Vagina (tissue), 2 donors: Measurements from ENCODE around the gene KCNS1. TPM values are rescaled to one million over a fixed set of nuclear protein-coding genes. Genes with fewer than 3 reads are reported as not detected.

Experiments
- DNase-seq, 2 donors: peaks; one replicate each; pipeline ENCODE4 v3.0.0-alpha.2; 2017; ENCODE audit errors: extremely low spot score in 2 of 2
- H3K27ac ChIP-seq: fragments of 200-600 bp; sonication (generic); one replicate; pipeline ENCODE4 v1.5.1; 2019
- H3K27me3 ChIP-seq: fragments of 200-600 bp; sonication (generic); one replicate; pipeline ENCODE4 v1.5.1; 2019
- H3K36me3 ChIP-seq, 2 donors: fragments of 200-600 bp; sonication (generic); one replicate each; pipeline ENCODE4 v1.5.1; 2017 to 2019
- H3K4me1 ChIP-seq: fragments of 200-600 bp; sonication (generic); one replicate; pipeline ENCODE4 v1.5.1; 2019
- H3K4me3 ChIP-seq, 2 donors: fragments of 200-600 bp; sonication (generic); 1 replicate in 1 of 2; 2 replicates in 1 of 2; pipeline ENCODE4 v1.5.1; 2016 to 2019
- H3K9me3 ChIP-seq: fragments of 200-600 bp; sonication (generic); one replicate; pipeline ENCODE4 v1.5.1; 2019
- POLR2A ChIP-seq, 2 donors: fragments of 450-650 bp; IDR thresholded peaks; one replicate each; pipeline ENCODE4 v1.6.1; 2017; ENCODE audit warnings: antibody characterized with exemption in 2 of 2, mild to moderate bottlenecking in 2 of 2, moderate library complexity in 2 of 2
- POLR2AphosphoS5 ChIP-seq, 2 donors: sonication (generic); formaldehyde crosslinking; IDR thresholded peaks; one replicate each; pipeline ENCODE4 v1.9.0; 2017; ENCODE audit warnings: antibody characterized with exemption in 2 of 2, mild to moderate bottlenecking in 2 of 2, low read depth in 1 of 2; ENCODE audit not compliant: insufficient read depth in 1 of 2
- intact Hi-C: fragments of 100-400 bp; cut with DNase I; formaldehyde crosslinking; loops from one replicate; pipeline ENCODE4 v1.15.1; 2023
- total RNA-seq: library from RNA; depleted of rRNA; stranded (reverse); fragments of >200 nt; gene quantifications from one replicate; pipeline ENCODE4 v1.2.3, GENCODE V29; 2016
- TF ChIP-seq, protein P1 (sequence below), 3 experiments: fragments of 450-650 bp in 2 of 3; fragments of 200-600 bp in 1 of 3; sonication (generic) in 1 of 3; IDR thresholded peaks; one replicate each; pipeline ENCODE4 v1.5.1; 2017 to 2019; ENCODE audit warnings: antibody characterized with exemption in 3 of 3, mild to moderate bottlenecking in 2 of 3, moderate library complexity in 2 of 3

The KCNS1 gene
- total RNA-seq, 1 donor from 2014 or later = not detected

DNA sequence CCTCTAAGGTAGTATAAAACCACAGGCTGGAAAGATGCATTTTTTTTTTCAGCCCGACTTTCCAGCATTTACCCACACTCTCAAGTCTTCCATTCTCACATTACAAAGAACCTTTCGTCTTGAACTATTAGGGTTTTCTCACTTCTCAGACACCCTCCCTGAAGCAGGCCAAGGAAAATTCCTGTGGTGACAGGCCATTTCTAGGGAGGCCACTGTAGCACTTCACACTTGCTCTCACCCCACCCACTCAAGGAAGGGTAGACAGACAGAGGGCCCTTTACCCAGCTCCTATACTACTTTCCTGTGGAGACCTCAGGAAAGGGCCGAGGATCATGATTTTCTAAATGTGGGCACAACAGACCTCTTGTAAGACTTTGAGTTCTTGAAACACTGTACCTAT, 27.7 kb downstream of the KCNS1 start:
- no peak for DNase-seq
- Histone ChIP-seq H3K4me3 (no peak overlapping the region), H3K36me3 (peaks cover 0 to 19% of the 10 kb centered on the region in 2 donors), H3K4me1 (no peaks in the 10 kb centered on the region), H3K9me3 (no peaks in the 10 kb centered on the region), H3K27me3 (no peaks in the 10 kb centered on the region), H3K27ac (no peak overlapping the region)
- TF ChIP-seq POLR2AphosphoS5 (IDR thresholded peaks at IDR 0.05; ENCODE audit: insufficient read depth in 1 of 2, low read depth in 1 of 2) (no peak), POLR2A (IDR thresholded peaks at IDR 0.05) (no peak)
- TF ChIP-seq, protein P1, sequence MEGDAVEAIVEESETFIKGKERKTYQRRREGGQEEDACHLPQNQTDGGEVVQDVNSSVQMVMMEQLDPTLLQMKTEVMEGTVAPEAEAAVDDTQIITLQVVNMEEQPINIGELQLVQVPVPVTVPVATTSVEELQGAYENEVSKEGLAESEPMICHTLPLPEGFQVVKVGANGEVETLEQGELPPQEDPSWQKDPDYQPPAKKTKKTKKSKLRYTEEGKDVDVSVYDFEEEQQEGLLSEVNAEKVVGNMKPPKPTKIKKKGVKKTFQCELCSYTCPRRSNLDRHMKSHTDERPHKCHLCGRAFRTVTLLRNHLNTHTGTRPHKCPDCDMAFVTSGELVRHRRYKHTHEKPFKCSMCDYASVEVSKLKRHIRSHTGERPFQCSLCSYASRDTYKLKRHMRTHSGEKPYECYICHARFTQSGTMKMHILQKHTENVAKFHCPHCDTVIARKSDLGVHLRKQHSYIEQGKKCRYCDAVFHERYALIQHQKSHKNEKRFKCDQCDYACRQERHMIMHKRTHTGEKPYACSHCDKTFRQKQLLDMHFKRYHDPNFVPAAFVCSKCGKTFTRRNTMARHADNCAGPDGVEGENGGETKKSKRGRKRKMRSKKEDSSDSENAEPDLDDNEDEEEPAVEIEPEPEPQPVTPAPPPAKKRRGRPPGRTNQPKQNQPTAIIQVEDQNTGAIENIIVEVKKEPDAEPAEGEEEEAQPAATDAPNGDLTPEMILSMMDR (IDR thresholded peaks at IDR 0.05) = no peak
- intact Hi-C loops = no loop called here

DNA sequence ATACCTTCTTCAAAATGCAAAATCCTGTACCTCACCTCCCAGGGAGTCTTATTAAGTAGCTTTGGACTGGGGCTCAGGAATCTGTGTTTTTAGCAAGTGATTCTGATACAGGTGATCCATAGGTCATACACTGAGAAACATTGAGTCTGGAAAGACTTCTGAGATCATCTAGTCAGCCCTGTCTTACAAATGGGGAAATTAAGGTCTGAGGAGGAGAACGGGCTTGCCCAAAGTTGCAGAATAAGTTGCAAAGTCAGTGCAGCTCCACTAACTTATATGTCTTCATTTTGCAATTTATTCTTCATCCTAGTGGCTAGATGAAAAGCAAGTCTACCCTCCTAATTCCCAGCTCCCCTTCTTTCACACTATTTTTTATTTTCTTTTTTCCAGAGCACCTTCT, 28.9 kb downstream of the KCNS1 start:
- TF ChIP-seq POLR2AphosphoS5 (IDR thresholded peaks at IDR 0.05; ENCODE audit: insufficient read depth in 1 of 2, low read depth in 1 of 2) = no peak
- TF ChIP-seq POLR2A (IDR thresholded peaks at IDR 0.05) = no peak
- TF ChIP-seq, protein P1 (IDR thresholded peaks at IDR 0.05) = no peak
- no peak for DNase-seq
- no peak overlapping the region for H3K27ac ChIP-seq
- H3K9me3 ChIP-seq = no peaks in the 10 kb centered on the region
- peaks cover 0 to 13% of the 10 kb centered on the region in 2 donors for H3K36me3 ChIP-seq
- H3K4me3 ChIP-seq = no peak overlapping the region
- intact Hi-C loops = no loop called here
- H3K4me1 ChIP-seq = no peaks in the 10 kb centered on the region
- no peaks in the 10 kb centered on the region for H3K27me3 ChIP-seq

DNA sequence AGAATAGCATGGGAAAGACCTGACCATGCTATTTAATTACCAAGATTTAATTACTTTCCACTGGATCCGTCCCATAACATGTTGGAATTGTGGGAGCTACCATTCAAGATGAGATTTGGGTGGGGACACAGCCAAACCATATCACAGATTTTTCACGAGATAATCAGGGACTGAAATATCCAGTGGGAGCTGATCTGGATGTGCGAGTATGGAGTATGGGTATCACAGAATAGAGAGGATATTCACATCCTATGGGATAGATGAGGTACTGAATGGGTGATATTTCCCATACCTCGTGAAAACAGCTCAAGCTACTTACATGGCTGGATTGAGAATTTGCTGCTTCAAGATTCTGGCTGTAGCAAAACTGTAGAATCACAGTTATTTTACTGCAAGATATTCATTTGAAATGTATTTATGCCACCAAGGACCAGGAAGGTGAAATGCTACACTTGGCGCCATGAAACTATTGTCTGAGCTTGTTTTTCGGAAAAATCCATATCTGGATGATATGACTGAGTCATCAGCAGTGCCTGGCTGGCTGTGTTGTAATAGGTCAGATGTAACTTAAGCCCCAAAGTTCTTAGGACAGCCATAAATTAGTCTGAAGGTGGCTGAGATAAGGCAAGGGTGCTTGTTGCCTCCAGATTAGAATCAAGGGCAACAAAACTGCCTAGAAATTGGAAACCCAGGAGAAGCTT, 29.8 kb downstream of the KCNS1 start:
- no peaks in the 10 kb centered on the region for H3K27me3 ChIP-seq
- TF ChIP-seq POLR2AphosphoS5 (IDR thresholded peaks at IDR 0.05; ENCODE audit: insufficient read depth in 1 of 2, low read depth in 1 of 2) (no peak), POLR2A (IDR thresholded peaks at IDR 0.05) (no peak)
- TF ChIP-seq, protein P1 (IDR thresholded peaks at IDR 0.05) = no peak
- no peaks in the 10 kb centered on the region for H3K4me1 ChIP-seq
- intact Hi-C loops = no loop called here
- H3K27ac ChIP-seq = no peak overlapping the region
- no peaks in the 10 kb centered on the region for H3K9me3 ChIP-seq
- peaks cover 0 to 13% of the 10 kb centered on the region in 2 donors for H3K36me3 ChIP-seq
- DNase-seq = no peak
- no peak overlapping the region for H3K4me3 ChIP-seq

DNA sequence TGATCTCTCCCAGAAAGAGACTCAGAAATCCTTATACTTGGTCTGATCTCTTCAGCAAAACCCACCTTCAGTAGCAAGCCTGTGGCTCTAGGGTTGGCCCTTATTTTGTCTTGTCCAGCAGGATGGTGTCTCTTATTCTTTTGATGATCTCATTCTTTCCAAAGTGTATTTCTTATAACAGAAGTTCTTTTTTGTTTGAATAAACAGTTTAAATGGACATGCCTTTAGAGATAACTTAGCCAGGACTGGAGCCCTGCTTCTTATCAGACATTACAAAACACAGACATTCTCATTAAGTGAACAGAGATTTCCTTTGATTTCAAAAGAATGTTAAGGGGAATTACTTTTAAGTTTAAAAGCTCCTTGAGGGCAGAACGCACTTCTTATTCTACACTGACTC, 31.7 kb downstream of the KCNS1 start:
- H3K36me3 ChIP-seq = no peaks in the 10 kb centered on the region
- no peak overlapping the region for H3K4me3 ChIP-seq
- no peak for DNase-seq
- no peaks in the 10 kb centered on the region for H3K27me3 ChIP-seq
- H3K9me3 ChIP-seq = no peaks in the 10 kb centered on the region
- intact Hi-C loops = no loop called here
- TF ChIP-seq POLR2AphosphoS5 (IDR thresholded peaks at IDR 0.05; ENCODE audit: insufficient read depth in 1 of 2, low read depth in 1 of 2) = no peak
- TF ChIP-seq POLR2A (IDR thresholded peaks at IDR 0.05) = no peak
- H3K27ac ChIP-seq = no peak overlapping the region
- H3K4me1 ChIP-seq = no peaks in the 10 kb centered on the region

DNA sequence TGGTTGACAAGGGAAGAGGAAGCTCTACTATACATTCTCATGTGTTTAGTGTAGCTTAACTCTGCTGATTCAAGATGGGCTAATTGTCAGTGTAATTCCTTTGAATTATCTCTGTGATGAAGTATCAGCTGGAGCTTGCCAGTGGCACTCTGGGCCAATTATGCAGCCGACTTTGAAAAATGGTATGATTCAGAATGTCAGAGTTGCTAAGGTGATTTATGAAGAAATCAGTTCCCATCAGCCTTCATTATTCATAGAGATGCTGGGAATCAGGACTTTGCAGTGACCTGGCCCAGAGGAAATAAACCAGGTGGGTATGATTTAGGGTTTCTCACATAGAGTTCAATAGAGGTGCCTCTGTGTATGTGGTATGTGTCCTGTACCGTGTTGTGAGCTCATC, 33.4 kb downstream of the KCNS1 start:
- TF ChIP-seq POLR2A (IDR thresholded peaks at IDR 0.05) (no peak), POLR2AphosphoS5 (IDR thresholded peaks at IDR 0.05; ENCODE audit: insufficient read depth in 1 of 2, low read depth in 1 of 2) (no peak)
- TF ChIP-seq, protein P1 (IDR thresholded peaks at IDR 0.05) = no peak
- no peak for DNase-seq
- intact Hi-C loops = no loop called here
- H3K9me3 ChIP-seq = no peaks in the 10 kb centered on the region
- H3K36me3 ChIP-seq = no peaks in the 10 kb centered on the region
- no peak overlapping the region for H3K27ac ChIP-seq
- no peaks in the 10 kb centered on the region for H3K27me3 ChIP-seq
- no peak overlapping the region for H3K4me3 ChIP-seq
- H3K4me1 ChIP-seq = no peaks in the 10 kb centered on the region
